LoVo (cell line): ENCODE results near the gene SRSF2.
"Not testable (repeated sequence)": the region's sequence is repeated elsewhere in the genome, so short reads cannot be mapped to it uniquely, and the experiment has no call there.

ENCODE experiments used
- DNase-seq: peaks from one replicate; pipeline ENCODE4 v3.0.0-alpha.2; 2016; ENCODE audit warnings: low spot score

The SRSF2 gene, protein sequence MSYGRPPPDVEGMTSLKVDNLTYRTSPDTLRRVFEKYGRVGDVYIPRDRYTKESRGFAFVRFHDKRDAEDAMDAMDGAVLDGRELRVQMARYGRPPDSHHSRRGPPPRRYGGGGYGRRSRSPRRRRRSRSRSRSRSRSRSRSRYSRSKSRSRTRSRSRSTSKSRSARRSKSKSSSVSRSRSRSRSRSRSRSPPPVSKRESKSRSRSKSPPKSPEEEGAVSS

DNA sequence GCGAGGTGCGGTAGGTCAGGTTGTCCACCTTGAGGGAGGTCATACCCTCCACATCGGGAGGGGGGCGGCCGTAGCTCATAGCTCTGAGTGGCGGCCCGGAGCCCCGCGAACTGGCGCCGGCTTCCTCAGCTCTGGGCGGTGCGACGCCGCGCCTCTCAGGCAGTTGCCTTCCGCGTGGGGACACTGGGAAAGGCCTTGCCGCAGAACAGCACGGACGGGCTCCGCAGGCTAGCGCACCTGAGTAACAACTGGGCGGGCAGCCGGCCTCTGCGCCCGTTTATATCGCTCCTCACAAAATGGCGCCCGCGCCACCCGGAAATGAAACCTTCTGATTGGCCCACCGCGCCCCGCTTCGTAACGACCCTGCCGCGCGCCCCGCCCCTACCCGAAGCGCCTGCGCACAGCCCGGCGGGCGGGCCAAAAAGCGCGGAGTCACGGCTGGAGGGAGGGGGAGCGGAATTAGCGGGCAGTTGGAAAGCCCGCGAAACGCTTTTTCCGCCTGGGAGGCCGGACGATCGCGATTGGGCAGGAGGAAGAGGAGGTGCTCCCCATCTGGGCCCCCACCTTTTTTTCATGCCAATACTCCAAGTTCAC lies at the start of gene SRSF2:
Gene SRSF2, minus strand, starts transcription at position 250 of the 594 bp plus-strand sequence. Its CDS starts 171 bp downstream, at position 79.
- DNase-seq: peak; percentile 98

DNA sequence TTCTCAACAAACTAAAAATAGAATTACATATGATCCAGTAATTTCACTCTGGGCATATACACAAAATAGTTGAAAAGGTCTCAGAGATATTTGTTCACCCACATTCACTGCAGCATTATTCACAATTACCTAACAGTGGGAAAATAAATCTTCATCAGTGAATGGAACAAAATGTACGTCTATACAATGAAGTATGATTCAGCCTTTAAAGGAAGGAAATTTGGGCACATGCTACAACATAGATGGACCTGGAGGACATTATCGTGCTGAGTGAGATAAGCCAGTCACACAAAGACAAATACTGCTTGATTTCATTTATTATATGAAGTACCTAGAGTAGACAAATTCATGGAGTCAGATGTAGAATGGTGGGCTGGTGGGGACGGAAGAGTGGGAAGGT lies 47.8 kb upstream of the SRSF2 start:
- DNase-seq: no peak

DNA sequence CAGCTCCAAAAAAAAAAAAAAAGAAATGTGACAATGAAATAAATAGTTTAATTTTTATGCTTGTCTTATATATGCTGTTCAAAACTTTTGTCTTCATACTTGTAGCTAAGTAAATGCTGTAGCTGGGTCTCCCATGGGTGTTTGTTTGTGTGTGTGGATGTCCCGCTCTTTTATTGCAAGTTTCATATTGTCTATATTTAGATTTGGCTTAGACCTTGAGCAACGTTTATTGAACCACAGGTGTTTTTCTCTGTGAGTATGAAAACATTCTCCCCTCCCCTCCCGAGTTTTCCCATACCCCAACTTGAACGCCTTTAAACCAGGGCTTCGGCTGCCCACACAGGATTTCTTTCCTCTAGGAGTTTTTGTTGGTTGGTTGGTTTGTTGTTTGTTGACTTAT lies 46.0 kb upstream of the SRSF2 start:
- no peak for DNase-seq

DNA sequence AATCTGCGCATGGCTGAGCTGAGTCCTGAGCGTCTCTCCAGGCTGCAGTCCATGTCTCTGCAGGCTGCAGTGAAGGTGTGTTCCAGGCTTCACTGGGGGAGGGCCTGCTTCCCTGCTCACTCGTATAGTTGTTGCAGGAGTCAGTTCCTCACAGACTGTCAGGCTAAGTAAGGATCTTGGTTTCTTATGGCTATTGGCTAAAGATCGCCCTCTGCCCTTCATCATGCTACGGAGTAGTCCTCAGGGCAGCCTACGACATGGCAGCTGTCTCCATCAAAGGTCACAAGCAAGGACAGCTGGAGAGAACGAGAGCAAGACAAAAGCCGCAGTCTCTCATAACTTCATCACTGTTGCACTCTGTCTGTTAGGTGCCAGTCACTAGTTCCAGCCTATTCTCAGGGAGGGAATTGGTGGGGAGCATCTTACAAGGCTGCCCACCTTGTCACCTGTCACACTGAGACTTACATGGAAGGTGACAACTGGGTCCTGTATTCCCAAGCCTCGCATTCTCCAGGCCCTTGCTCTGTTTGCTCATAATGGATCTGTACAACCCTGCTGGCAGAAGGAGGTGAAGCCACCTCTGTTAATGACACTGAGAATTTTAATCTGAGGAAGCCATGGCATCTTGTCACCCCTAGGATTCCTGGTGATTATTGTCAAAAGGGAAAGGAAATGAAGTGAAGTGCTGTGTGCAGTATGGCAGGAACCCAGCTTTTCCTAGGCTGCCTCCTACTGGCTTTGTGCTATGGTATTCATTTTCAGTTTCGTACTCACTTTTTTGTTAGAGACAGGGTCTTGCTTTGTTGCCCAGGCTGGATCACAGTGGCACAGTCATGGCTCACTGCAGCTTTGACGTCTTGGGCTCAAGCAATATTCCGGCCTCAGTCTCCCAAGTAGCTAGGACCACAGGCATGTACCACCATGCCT lies 44.2 kb upstream of the SRSF2 start:
- no peak for DNase-seq

DNA sequence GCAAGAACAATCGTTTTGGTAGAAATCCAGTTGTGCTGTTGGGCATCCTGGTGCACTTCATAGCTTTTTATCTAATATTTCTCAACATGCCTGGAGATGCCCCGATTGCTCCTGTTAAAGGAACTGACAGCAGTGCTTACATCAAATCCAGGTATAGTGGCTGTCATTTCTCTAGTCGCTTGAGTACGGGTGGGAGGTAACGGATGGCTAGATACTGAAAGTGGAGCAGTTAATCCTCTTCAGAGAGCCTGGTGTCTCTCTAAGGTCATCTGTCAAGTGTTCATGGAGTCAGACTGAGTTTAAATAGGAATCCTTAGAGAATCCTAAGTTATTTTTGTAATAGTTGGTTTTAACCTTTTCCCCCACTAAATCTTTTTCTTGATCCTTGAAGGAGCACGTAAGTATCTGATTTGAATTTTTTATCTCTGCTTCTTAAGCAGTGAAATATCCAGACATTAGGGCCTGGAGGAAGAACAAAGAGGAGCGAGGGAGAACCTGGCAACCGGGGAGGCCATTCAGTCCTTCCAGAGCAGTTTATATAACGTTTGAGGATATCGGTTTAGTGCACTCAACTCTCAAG lies 38.0 kb upstream of the SRSF2 start:
- DNase-seq: no peak

DNA sequence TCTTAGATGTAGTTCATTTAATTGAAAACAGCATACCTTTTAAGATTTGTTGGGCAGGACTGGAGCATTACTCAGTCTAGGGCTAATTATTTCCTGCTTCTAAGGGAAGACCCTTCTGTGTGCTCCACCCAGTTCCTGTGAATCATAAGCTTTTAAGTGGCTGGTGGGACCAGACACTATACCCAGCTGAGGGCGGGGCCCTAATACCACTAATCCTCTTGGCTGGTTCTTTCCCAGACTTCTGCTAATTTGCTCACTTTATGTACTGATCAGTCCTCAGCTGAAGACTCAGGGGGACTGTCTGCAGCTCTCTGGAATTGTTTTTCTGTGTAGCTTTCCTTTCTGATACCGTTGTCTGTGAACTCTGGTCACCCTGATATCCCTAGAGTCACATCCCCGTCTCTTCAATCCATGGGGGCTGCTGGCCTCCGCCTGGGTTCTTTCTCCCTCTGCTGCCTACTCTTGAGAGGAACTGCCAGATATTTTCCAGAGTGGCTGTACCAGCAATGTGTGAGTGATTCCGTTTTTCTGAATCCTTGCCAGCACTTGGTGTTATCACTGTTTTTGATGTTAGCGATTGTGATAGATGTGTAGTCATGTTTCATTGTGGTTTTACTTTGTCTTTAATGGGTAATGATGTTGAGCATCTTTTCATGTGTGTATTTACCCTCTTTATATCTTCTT lies 35.9 kb upstream of the SRSF2 start:
- peak; percentile 81 for DNase-seq

DNA sequence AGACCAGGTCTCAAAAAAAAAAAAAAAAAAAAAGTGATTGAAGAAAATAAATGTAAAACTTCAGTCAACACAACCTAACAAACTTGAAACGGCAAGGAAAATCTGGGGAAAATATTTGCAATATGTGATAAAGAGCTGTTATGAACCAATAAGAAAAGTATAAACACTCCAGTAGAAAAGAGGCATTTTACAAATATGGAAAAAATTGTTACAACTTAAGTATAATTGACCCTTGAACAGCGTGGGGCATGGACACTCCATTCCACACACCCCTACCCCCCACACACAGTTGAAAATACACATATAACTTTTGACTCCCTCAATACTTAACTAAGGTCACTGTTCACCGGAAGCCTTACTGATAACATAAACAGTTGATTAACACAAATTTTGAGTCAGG lies 21.4 kb upstream of the SRSF2 start:
- DNase-seq: no peak

DNA sequence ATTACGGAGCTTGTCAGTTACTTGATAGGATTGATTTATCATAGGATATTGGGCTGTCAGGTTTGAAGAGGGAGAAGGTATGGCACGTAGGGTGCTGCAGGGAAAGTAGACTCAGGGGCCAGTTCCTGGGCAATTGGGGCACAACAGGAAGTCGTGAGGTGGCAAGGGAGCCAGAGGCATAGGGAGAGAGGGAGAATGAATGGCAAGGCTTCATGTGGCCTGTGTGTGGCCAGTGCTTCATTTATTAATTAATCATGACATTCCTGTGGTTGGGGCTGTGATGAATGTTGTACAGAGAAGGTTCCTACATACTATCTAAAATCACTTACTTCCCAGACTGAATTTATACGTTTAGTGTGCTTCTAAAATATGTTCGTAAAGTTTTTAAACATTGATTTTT lies 20.1 kb upstream of the SRSF2 start:
- no peak for DNase-seq

DNA sequence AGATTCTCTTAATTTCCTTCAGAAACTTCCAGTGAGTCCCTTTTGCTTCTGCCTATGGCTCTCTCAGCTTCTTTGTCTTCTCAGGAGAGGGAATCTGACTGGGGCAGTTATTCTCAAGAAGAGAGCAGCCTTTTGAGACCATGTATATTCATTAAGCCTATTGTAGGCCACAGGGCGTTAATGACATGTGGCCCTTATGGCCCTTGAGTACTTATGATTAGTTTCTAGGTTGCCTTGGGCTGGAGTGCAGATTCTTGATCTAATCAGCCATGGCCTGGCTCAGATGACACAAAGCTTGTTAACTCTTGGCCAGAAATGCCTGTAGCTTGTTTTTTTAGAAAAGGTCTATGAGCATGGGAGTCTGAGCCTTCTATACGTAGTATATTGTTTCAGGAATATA lies 18.2 kb upstream of the SRSF2 start:
- DNase-seq: no peak

DNA sequence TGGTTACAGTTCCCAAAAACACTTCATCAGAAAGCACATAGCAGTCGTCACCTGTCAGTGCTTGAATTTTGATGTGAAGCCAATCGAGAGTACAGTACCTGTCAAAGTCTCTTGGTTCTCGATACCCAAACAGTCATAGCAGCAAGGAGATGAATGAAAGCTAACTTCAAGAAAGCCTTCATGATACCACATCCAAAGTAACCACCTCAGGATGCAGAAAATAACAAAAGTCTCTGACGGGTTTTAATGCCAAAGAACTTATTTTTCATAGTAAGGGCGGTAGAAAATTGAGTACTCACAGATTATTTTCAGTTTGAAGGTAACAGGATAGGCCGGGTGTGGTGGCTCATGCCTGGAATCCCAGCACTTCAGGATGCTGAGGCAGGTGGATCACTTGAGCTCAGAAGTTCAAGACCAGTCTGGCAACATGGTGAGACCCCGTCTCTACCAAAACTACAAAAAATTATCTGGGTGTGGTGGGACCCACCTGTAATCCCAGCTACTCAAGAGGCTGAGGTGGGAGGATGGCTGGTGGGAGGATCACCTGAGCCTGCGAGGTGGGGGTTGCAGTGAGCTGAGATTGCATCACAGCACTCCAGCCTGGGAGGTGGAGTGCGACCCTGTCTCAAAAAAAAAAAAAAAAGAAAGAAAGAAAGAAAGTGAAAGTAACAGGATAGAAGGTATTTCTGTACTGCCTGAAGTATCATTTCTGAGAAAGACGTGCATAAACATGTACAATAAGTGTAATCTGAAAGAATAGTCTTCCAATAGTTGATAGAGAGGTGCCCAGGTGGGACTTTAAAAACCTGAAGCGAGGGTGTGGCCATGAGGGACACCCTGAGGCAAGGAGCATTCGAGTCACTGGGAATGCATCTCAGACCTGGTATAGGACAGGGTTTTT lies 16.2 kb upstream of the SRSF2 start:
- DNase-seq: no peak

DNA sequence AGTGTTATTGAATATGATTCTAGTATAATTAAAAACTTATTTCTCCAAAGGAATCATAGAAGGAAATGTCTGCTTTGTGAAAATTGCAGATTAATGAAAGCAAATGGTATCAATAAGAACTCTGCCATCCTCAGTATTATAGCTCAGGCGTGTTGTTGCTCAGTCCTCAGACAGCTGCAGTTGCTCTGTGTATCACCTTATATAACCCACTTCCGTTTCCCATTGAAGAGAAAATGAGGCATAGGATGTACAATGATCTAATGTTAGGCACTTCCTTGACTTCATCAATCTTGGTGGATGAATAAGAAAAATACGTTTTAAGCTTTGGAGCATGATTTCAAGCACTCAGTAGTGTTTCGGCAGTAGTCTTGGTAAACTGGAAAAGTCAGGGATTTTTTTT lies 14.9 kb upstream of the SRSF2 start:
- no peak for DNase-seq

DNA sequence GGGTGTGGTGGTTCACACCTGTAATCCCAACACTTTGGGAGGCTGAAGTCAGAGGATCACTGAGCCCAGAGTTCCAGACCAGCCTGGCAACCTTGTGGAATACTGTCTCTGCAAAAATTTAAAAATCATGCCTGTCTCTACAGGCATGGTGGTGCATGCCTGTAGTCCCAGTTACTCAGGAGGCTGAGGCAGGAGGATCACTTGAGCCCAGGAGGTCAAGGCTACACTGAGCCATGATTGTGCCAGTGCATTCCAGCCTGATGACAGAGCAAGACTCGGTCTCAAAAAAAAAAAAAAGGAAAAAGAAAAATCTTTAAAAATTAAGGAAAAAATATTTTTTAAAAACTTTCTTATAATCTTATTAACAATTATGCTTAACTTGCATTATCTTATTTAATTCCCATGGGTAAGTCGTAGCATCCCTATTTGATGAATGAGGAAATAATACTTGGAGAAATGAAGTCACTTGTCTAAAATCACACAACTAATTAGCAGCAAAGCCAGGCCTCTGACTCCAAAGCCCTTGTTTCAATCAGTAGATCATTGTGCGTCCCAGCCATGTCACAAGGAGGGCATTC lies 14.4 kb upstream of the SRSF2 start:
- no peak for DNase-seq

DNA sequence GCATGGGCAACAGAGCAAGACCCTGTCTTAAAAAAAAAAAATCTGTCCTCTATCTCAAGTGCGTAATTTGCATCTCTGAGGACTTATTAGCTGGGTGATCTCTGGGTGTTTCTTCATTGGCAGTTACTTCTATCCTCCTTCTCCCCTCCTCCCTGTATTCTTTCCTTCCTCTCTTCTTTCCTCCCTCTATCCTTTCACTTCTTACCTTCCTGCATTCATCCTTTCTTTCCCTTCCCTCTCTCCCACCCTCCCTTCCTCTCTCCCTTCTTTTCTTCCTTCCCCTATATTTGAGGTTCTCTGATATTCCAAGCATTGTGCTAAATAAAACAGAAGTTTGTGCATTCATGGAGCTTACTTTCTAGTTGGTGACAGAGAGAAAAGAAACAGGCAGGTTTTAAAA lies 11.5 kb upstream of the SRSF2 start:
- no peak for DNase-seq

DNA sequence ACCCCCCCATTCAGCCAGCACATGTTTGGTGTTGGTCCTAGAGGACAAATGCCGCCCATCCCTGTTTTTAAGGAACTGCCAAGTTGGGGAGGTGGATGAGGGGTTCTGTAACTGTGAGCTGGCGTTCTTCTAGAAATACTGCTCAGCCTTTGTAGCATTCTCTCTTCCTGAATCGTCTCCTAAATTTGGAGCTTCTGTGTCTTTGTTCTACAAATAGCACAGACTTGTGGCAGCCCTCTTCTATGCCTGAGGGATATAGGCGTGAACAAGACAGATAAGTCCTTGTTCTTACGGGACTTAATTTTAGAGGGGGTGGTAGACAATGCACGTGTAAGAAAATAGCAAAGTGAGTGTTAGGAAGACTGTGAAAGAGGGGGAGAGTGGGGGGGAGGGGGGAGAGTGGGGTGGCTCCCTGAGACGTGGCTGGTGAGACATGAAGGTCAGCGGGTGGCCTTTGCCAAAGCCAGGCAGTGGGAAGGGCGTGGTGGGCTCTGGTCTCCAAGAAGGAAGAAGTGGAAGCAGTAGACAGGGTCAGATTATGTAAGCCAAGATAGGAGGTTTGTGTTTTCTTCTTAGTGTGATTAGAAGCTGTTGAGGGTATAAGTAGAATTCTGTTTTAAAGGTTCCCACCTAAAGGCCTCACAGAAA lies 10.7 kb upstream of the SRSF2 start:
- DNase-seq: no peak

DNA sequence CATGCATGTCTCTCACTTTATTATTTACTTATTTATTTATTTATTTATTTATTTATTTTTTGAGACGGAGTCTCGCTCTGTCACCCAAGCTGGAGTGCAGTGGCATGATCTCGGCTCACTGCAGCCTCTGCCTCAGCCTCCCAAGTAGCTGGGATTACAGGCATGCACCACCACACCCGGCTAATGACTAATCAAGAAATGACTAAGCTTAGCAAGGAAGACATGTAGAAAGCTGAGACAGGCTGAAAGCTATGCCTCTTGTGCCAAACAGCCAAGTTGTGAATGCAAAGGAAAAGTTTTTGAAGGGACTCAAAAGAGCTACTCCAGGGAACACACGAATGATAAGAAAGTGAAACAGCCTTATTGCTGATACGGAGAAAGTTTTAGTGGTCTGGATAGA lies 8.7 kb upstream of the SRSF2 start:
- DNase-seq: not testable (repeated sequence)

DNA sequence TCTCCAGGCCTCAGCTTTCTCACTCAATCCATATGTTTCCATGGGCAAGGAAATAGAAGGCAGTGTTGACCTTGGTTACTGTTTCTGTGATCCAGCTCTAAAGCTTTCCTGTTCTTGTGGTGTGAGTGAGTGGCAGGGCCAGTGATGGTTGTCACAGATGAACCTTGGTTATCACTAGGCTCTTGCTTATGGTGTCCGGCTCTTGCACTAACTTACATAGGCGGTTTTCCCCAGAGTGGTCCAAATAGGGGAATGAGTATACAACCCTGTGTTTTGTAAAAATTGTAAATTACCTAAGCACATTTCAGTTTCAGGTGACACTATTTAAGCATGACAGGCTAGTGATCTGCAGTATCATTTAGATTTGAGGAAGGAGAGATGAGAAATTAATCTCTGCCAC lies 7.6 kb upstream of the SRSF2 start:
- DNase-seq: no peak

DNA sequence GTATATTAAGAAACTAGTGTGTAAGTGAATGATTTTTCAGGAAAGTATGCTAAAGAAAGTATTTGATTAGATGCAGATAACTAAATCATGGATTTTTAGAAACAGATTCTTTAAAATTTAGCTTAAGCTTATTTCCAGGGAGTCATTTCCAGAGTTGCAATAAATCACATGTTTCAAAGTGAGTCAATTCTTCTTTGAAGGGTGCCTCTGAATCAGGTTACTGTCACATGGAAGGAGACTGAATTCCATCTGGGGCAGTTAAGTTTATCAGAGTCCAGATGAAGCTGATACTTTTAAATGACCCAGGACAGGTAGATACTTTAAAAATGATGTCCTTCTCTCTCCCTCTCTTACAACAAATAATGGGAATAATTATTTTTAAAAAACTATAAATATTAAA lies 5.8 kb upstream of the SRSF2 start:
- DNase-seq: no peak

DNA sequence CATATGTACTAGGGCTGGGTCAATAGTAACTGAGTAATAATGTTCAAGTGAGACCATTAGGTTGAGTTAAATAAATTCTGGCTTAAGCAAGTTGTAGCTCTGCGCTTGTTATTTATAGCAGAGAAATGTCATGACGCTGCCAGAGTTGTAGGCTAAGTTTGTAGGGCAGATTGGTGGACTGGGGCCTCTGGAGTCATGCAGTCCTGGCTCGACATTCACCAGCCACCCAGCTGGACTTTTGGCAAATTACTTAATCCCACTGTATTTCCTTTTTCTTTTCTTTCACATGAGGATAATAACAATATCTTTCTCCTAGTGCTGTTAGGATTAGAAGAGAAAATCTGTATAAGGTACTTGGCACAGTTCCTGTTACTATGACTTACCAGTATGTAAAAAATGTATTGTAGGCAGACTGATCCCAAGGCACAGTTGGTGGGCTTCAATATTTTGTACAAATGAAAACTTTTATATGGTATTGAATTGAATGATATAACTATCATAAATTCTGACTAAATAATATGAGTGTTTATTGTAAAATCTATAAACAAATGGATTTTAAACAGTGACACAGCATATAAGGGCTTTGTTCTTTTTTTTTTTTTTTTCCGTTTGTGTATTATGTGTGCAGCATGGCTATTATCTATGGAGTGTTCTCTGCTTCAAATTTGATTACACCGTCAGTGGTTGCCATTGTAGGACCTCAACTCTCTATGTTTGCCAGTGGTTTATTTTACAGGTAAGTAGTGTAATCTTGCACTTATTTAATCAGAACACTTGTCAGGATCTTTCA lies 3.4 kb upstream of the SRSF2 start:
- no peak for DNase-seq

DNA sequence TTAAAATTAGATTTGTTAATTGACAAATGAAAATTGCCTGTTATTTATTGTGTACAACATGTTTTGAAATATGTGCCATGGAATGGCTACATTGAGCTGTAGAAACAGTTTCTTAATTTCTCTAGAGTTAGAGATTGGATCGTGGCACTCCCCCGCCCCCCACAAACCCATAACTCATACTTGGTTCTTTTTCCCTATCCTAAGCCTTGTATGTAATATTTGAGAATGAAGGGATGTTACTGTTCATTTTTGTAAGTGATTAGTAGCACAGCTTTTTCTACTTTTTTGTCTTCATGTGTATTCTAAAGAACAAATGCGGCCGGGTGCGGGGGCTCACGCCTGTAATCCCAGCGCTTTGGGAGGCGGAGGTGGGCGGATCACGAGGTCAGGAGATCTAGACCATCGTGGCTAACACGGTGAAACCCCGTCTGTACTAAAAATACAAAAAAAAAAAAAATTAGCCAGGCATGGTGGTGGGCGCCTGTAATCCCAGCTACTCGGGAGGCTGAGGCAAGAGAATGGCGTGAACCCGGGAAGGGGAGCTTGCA lies 2.5 kb upstream of the SRSF2 start:
- DNase-seq: not testable (repeated sequence)
